Activated naive CD4-positive, alpha-beta T cell treated with anti-CD3 and anti-CD28 coated beads, Interleukin-2, amount 50 U/mL, for 24 hours (primary cell): ENCODE measurements around the gene DTHD1.
A peak's percentile ranks its signal among the peaks of the same experiment; 100 is the strongest.

Experiments used
- H3K27ac Mint-ChIP-seq: one replicate; pipeline ENCODE4 v1.8.0; 2021; ENCODE audit warnings: mild to moderate bottlenecking, mixed read lengths
- H3K27me3 Mint-ChIP-seq: one replicate; pipeline ENCODE4 v1.8.0; 2021; ENCODE audit warnings: mixed read lengths
- H3K36me3 Mint-ChIP-seq: one replicate; pipeline ENCODE4 v1.8.0; 2021; ENCODE audit warnings: mixed read lengths
- H3K4me1 Mint-ChIP-seq: one replicate; pipeline ENCODE4 v1.8.0; 2021; ENCODE audit warnings: mixed read lengths
- H3K4me3 Mint-ChIP-seq: one replicate; pipeline ENCODE4 v1.8.0; 2021; ENCODE audit warnings: mild to moderate bottlenecking, mixed read lengths
- H3K9me3 Mint-ChIP-seq: one replicate; pipeline ENCODE4 v1.8.0; 2021; ENCODE audit warnings: mixed read lengths

DTHD1 gene

GRCh38 chr4:36341936-36342335 lies 60.5 kb downstream of the DTHD1 start:
- no peak overlapping the region for H3K27ac Mint-ChIP-seq
- peaks cover 3% of the 10 kb centered on the region for H3K4me1 Mint-ChIP-seq
- no peaks in the 10 kb centered on the region for H3K36me3 Mint-ChIP-seq
- no peaks in the 10 kb centered on the region for H3K9me3 Mint-ChIP-seq
- no peak overlapping the region for H3K4me3 Mint-ChIP-seq
- H3K27me3 Mint-ChIP-seq, result no peaks in the 10 kb centered on the region

GRCh38 chr4:36343501-36344175 lies 62.2 kb downstream of the DTHD1 start:
- Mint-ChIP-seq H3K4me1 (peaks cover 6% of the 10 kb centered on the region), H3K4me3 (no peak overlapping the region), H3K9me3 (no peaks in the 10 kb centered on the region), H3K36me3 (no peaks in the 10 kb centered on the region), H3K27ac (no peak overlapping the region), H3K27me3 (no peaks in the 10 kb centered on the region)

GRCh38 chr4:36348403-36348938 lies 67.1 kb downstream of the DTHD1 start:
- H3K9me3 Mint-ChIP-seq, result no peaks in the 10 kb centered on the region
- H3K27ac Mint-ChIP-seq, result peak overlapping the region; percentile 26
- H3K36me3 Mint-ChIP-seq, result no peaks in the 10 kb centered on the region
- no peaks in the 10 kb centered on the region for H3K27me3 Mint-ChIP-seq
- no peak overlapping the region for H3K4me3 Mint-ChIP-seq
- peaks cover 13% of the 10 kb centered on the region for H3K4me1 Mint-ChIP-seq

GRCh38 chr4:36349938-36350549 lies 68.6 kb downstream of the DTHD1 start:
- Mint-ChIP-seq H3K9me3 (no peaks in the 10 kb centered on the region), H3K27ac (no peak overlapping the region), H3K4me1 (peaks cover 13% of the 10 kb centered on the region), H3K27me3 (no peaks in the 10 kb centered on the region), H3K4me3 (no peak overlapping the region), H3K36me3 (no peaks in the 10 kb centered on the region)

- Mint-ChIP-seq H3K4me1 (peaks cover 13% of the 10 kb centered on the region), H3K27ac (no peak overlapping the region), H3K27me3 (no peaks in the 10 kb centered on the region), H3K9me3 (no peaks in the 10 kb centered on the region), H3K36me3 (no peaks in the 10 kb centered on the region), H3K4me3 (no peak overlapping the region)
Observed at GRCh38 chr4:36351082-36351666, 69.8 kb downstream of the DTHD1 start.

GRCh38 chr4:36353998-36354397 lies 72.6 kb downstream of the DTHD1 start:
- Mint-ChIP-seq H3K4me1 (peaks cover 3% of the 10 kb centered on the region), H3K9me3 (no peaks in the 10 kb centered on the region), H3K36me3 (no peaks in the 10 kb centered on the region), H3K27ac (no peak overlapping the region), H3K27me3 (no peaks in the 10 kb centered on the region), H3K4me3 (no peak overlapping the region)

GRCh38 chr4:36358173-36358572 lies 76.8 kb downstream of the DTHD1 start:
- no peaks in the 10 kb centered on the region for H3K4me1 Mint-ChIP-seq

GRCh38 chr4:36360755-36361154 lies 79.3 kb downstream of the DTHD1 start:
- no peaks in the 10 kb centered on the region for H3K9me3 Mint-ChIP-seq
- H3K4me3 Mint-ChIP-seq, result no peak overlapping the region
- H3K36me3 Mint-ChIP-seq, result no peaks in the 10 kb centered on the region
- H3K27ac Mint-ChIP-seq, result no peak overlapping the region
- no peaks in the 10 kb centered on the region for H3K4me1 Mint-ChIP-seq
- no peaks in the 10 kb centered on the region for H3K27me3 Mint-ChIP-seq

More at GRCh38 chr4:36358173-36358572, 76.8 kb downstream of the DTHD1 start:
- no peak overlapping the region for H3K27ac Mint-ChIP-seq
- no peaks in the 10 kb centered on the region for H3K27me3 Mint-ChIP-seq
- H3K36me3 Mint-ChIP-seq, result no peaks in the 10 kb centered on the region
- H3K9me3 Mint-ChIP-seq, result no peaks in the 10 kb centered on the region
- no peak overlapping the region for H3K4me3 Mint-ChIP-seq

GRCh38 chr4:36363024-36363423 lies 81.6 kb downstream of the DTHD1 start:
- Mint-ChIP-seq H3K36me3 (no peaks in the 10 kb centered on the region), H3K9me3 (no peaks in the 10 kb centered on the region), H3K4me1 (no peaks in the 10 kb centered on the region), H3K27me3 (no peaks in the 10 kb centered on the region), H3K27ac (no peak overlapping the region), H3K4me3 (no peak overlapping the region)

- Mint-ChIP-seq H3K4me3 (no peak overlapping the region), H3K36me3 (peaks cover 7% of the 10 kb centered on the region), H3K27ac (no peak overlapping the region), H3K9me3 (peaks cover 21% of the 10 kb centered on the region), H3K27me3 (peaks cover 1% of the 10 kb centered on the region), H3K4me1 (no peaks in the 10 kb centered on the region)
Observed at GRCh38 chr4:36374836-36375511, 93.6 kb downstream of the DTHD1 start.

- Mint-ChIP-seq H3K27ac (peak overlapping the region; percentile 83), H3K36me3 (no peaks in the 10 kb centered on the region), H3K4me3 (peak overlapping the region; percentile 38), H3K27me3 (no peaks in the 10 kb centered on the region), H3K9me3 (no peaks in the 10 kb centered on the region), H3K4me1 (peaks cover 51% of the 10 kb centered on the region)
Observed at GRCh38 chr4:36385951-36386571, 104.6 kb downstream of the DTHD1 start.

- Mint-ChIP-seq H3K27ac (peak overlapping the region; percentile 83), H3K9me3 (no peaks in the 10 kb centered on the region), H3K4me3 (peak overlapping the region; percentile 38), H3K27me3 (no peaks in the 10 kb centered on the region), H3K36me3 (no peaks in the 10 kb centered on the region), H3K4me1 (peaks cover 51% of the 10 kb centered on the region)
Observed at GRCh38 chr4:36386691-36387090, 105.3 kb downstream of the DTHD1 start.

- Mint-ChIP-seq H3K27ac (peak overlapping the region; percentile 59), H3K4me3 (no peak overlapping the region), H3K27me3 (no peaks in the 10 kb centered on the region), H3K9me3 (no peaks in the 10 kb centered on the region), H3K4me1 (peaks cover 59% of the 10 kb centered on the region), H3K36me3 (no peaks in the 10 kb centered on the region)
Observed at GRCh38 chr4:36388710-36389109, 107.3 kb downstream of the DTHD1 start.

GRCh38 chr4:36391411-36391810 lies 110.0 kb downstream of the DTHD1 start:
- Mint-ChIP-seq H3K4me3 (no peak overlapping the region), H3K36me3 (no peaks in the 10 kb centered on the region), H3K27ac (no peak overlapping the region), H3K4me1 (peaks cover 50% of the 10 kb centered on the region), H3K27me3 (no peaks in the 10 kb centered on the region), H3K9me3 (no peaks in the 10 kb centered on the region)

- H3K27me3 Mint-ChIP-seq, result no peaks in the 10 kb centered on the region
- H3K36me3 Mint-ChIP-seq, result no peaks in the 10 kb centered on the region
- H3K9me3 Mint-ChIP-seq, result no peaks in the 10 kb centered on the region
- H3K27ac Mint-ChIP-seq, result peak overlapping the region; percentile 56
- H3K4me1 Mint-ChIP-seq, result peaks cover 45% of the 10 kb centered on the region
- H3K4me3 Mint-ChIP-seq, result no peak overlapping the region
Observed at GRCh38 chr4:36392024-36392423, 110.6 kb downstream of the DTHD1 start.
